ENCODE results near the gene ERC1. TPM values are rescaled to one million over a fixed set of nuclear protein-coding genes. Genes with fewer than 3 reads are reported as not detected.

The ERC1 gene
- total RNA-seq, 2 experiments from 2014 or later: 40.1 to 49.6 TPM

DNA sequence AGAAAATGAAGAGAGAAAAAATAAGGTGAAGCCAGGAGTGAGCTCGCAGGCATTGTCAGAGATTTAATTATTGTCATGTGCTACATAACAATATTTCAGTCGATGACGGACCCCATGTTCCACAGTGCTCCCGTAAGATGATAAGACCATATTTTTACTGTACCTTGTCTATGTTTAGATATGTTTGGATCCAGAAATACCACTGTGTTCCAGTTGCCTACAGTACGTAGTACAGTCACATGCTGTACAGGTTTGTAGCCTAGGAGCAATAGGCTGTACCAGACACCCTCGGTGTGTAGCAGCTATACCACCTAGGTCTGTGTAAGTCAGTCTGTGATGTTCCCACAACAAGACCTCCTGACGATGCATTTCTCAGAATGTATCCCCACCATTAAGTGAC lies 465.9 kb downstream of the ERC1 start:
- ChIA-PET POLR2A (no interaction called here), CTCF (no interaction called here)
- Histone ChIP-seq H3K27me3 (ENCODE audit: control insufficient read depth in 1 of 2, insufficient read depth in 2 of 2, low read length in 2 of 2) (no peaks in the 10 kb centered on the region), H3K27ac (ENCODE audit: low read depth in 1 of 2, low read length in 2 of 2) (no peak overlapping the region), H3K9me3 (ENCODE audit: control insufficient read depth in 1 of 2, insufficient read depth in 1 of 2, low read length in 2 of 2) (no peaks in the 10 kb centered on the region), H3K36me3 (ENCODE audit: insufficient read depth, low read length) (no peaks in the 10 kb centered on the region), H3K4me1 (ENCODE audit: insufficient read depth, low read length) (no peaks in the 10 kb centered on the region), H3K4me3 (ENCODE audit: low read length) (no peak overlapping the region)
- no peak for ATAC-seq (ENCODE audit: poor library complexity)
- DNase-seq: no peak
- H3K27ac Mint-ChIP-seq: no peak overlapping the region
- H3K27me3 Mint-ChIP-seq: no peaks in the 10 kb centered on the region
- intact Hi-C loops (cut with DNase I, micrococcal nuclease): no loop called here
- no peak overlapping the region for H3K4me3 Mint-ChIP-seq
- H3K9me3 Mint-ChIP-seq: no peaks in the 10 kb centered on the region
- TF ChIP-seq, protein P1, sequence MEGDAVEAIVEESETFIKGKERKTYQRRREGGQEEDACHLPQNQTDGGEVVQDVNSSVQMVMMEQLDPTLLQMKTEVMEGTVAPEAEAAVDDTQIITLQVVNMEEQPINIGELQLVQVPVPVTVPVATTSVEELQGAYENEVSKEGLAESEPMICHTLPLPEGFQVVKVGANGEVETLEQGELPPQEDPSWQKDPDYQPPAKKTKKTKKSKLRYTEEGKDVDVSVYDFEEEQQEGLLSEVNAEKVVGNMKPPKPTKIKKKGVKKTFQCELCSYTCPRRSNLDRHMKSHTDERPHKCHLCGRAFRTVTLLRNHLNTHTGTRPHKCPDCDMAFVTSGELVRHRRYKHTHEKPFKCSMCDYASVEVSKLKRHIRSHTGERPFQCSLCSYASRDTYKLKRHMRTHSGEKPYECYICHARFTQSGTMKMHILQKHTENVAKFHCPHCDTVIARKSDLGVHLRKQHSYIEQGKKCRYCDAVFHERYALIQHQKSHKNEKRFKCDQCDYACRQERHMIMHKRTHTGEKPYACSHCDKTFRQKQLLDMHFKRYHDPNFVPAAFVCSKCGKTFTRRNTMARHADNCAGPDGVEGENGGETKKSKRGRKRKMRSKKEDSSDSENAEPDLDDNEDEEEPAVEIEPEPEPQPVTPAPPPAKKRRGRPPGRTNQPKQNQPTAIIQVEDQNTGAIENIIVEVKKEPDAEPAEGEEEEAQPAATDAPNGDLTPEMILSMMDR (IDR thresholded peaks at IDR 0.05): no peak
- H3K36me3 Mint-ChIP-seq (ENCODE audit: low read depth): peaks cover 56% of the 10 kb centered on the region
- H3K4me1 Mint-ChIP-seq (ENCODE audit: low read depth): no peaks in the 10 kb centered on the region

DNA sequence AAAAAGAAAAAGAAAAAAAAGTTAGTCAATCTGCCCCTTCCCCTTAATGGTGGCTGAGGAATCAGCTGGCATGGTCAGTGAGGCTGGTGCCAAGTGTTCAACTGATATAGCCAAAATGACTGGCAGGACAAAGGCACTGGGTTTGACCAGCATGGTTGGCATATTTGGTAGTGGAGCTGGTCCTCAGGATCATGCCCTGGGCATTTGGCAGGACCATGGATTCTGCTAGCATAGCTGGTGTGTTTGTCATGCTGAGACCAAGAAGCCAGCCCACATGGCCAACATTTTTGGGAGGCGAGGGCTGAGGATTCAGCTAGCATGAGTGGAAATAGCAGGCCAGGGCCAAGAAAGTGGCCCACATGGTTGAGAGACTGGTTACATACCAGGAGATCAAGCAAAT lies 466.9 kb downstream of the ERC1 start:
- Histone ChIP-seq H3K27me3 (ENCODE audit: control insufficient read depth in 1 of 2, insufficient read depth in 2 of 2, low read length in 2 of 2) (no peaks in the 10 kb centered on the region), H3K4me3 (ENCODE audit: low read length) (no peak overlapping the region), H3K36me3 (ENCODE audit: insufficient read depth, low read length) (no peaks in the 10 kb centered on the region), H3K9me3 (ENCODE audit: control insufficient read depth in 1 of 2, insufficient read depth in 1 of 2, low read length in 2 of 2) (no peaks in the 10 kb centered on the region), H3K27ac (ENCODE audit: low read depth in 1 of 2, low read length in 2 of 2) (no peak overlapping the region), H3K4me1 (ENCODE audit: insufficient read depth, low read length) (no peaks in the 10 kb centered on the region)
- intact Hi-C loops (cut with DNase I, micrococcal nuclease): no loop called here
- Mint-ChIP-seq H3K36me3 (ENCODE audit: low read depth) (peaks cover 54% of the 10 kb centered on the region), H3K4me1 (ENCODE audit: low read depth) (no peaks in the 10 kb centered on the region), H3K4me3 (no peak overlapping the region), H3K9me3 (no peaks in the 10 kb centered on the region), H3K27me3 (no peaks in the 10 kb centered on the region), H3K27ac (no peak overlapping the region)
- ATAC-seq (ENCODE audit: poor library complexity): no peak
- DNase-seq: no peak
- ChIA-PET POLR2A (no interaction called here), CTCF (no interaction called here)
- TF ChIP-seq, protein P1 (IDR thresholded peaks at IDR 0.05): no peak

DNA sequence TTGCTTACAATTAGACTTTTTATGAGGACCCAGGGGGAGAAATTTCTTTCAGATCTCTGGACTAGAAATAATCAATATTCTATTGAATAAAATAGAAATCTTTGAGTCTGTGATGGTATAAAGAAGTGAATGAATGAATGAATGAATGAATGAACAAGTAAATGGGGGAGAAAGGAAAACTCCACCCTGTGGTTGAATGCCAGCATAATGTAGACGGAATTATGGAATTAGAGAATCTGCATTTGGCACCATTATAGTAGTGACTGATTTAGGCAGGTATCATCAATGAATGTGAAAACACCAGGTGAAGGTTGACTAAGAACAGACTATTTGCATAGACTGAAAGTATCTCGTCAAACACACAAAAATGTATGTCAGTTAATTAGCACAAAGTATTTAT lies 468.3 kb downstream of the ERC1 start:
- Mint-ChIP-seq H3K27ac (no peak overlapping the region), H3K4me1 (ENCODE audit: low read depth) (no peaks in the 10 kb centered on the region), H3K27me3 (no peaks in the 10 kb centered on the region), H3K4me3 (no peak overlapping the region), H3K9me3 (no peaks in the 10 kb centered on the region), H3K36me3 (ENCODE audit: low read depth) (peaks cover 52% of the 10 kb centered on the region)
- Histone ChIP-seq H3K27ac (ENCODE audit: low read depth in 1 of 2, low read length in 2 of 2) (no peak overlapping the region), H3K4me1 (ENCODE audit: insufficient read depth, low read length) (no peaks in the 10 kb centered on the region), H3K4me3 (ENCODE audit: low read length) (no peak overlapping the region), H3K36me3 (ENCODE audit: insufficient read depth, low read length) (no peaks in the 10 kb centered on the region), H3K9me3 (ENCODE audit: control insufficient read depth in 1 of 2, insufficient read depth in 1 of 2, low read length in 2 of 2) (no peaks in the 10 kb centered on the region), H3K27me3 (ENCODE audit: control insufficient read depth in 1 of 2, insufficient read depth in 2 of 2, low read length in 2 of 2) (no peaks in the 10 kb centered on the region)
- POLR2A ChIA-PET: no interaction called here
- TF ChIP-seq, protein P1 (IDR thresholded peaks at IDR 0.05): no peak
- CTCF ChIA-PET: no interaction called here
- ATAC-seq (ENCODE audit: poor library complexity) (no peak), DNase-seq (no peak)
- intact Hi-C loops (cut with DNase I, micrococcal nuclease): no loop called here
